GM12878 (cell line): ENCODE data around the gene UBXN6. TPM values are rescaled to one million over a fixed set of nuclear protein-coding genes. Genes with fewer than 3 reads are reported as not detected.

Source experiments
- ATAC-seq: fragments of 200-7000 bp; cut with Tn5 transposase; 3 replicates; pipeline ENCODE4 v1.9.1; 2020; ENCODE audit warnings: mild to moderate bottlenecking, moderate library complexity
- BruUV-seq: library from RNA; stranded (reverse); fragments of 400-500 nt; replicated peaks from 2 replicates; lab custom pipeline; 2021; lab: Mats Ljungman, UMichigan
- CTCF ChIA-PET: fragments of 300-600 bp; sonication (Branson Sonifier 250); formaldehyde crosslinking; extraction: SDS; loops from one replicate; lab custom pipeline; 2021; ENCODE audit warnings: inconsistent platforms; lab: Yijun Ruan, JAX
- POLR2A ChIA-PET: fragments of 350-600 bp; formaldehyde crosslinking; extraction: SDS; loops from one replicate; lab custom pipeline; 2021; ENCODE audit warnings: inconsistent platforms; lab: Charles Lee
- RAD21 ChIA-PET: fragments of 300-600 bp; sonication (Branson Sonifier 250); formaldehyde crosslinking; loops from one replicate; lab custom pipeline; 2023; ENCODE audit warnings: antibody characterized with exemption; ENCODE audit not compliant: unreplicated experiment; lab: Charles Lee
- SMC1A ChIA-PET: fragments of 300-600 bp; sonication (Branson Sonifier 250); formaldehyde crosslinking; loops from one replicate; lab custom pipeline; 2023; ENCODE audit not compliant: unreplicated experiment, uncharacterized antibody; lab: Charles Lee
- DNase-seq: peaks from one replicate; pipeline ENCODE4 v3.0.0-alpha.2; 2011; ENCODE audit warnings: low read depth, low spot score
- FAIRE-seq: peaks from 3 replicates; lab custom pipeline; 2011; peaks lifted over from hg19 to GRCh38; lab: Jason Lieb, UNC
- H2AFZ ChIP-seq: 2 replicates; pipeline ENCODE4 v1.6.0; 2011; ENCODE audit warnings: low read depth, low read length, control low read depth; ENCODE audit not compliant: control insufficient read depth
- H3K27ac ChIP-seq: 2 replicates; pipeline ENCODE4 v1.5.1; 2011; ENCODE audit warnings: control low read depth; ENCODE audit not compliant: control insufficient read depth, insufficient read depth
- H3K27me3 ChIP-seq, 2 experiments: replicated peaks in 1 of 2; 2 replicates each; pipeline versions ENCODE4 v1.6.0 to v1.6.1; 2011; ENCODE audit warnings: low read length in 1 of 2; ENCODE audit not compliant: control insufficient read depth in 2 of 2, insufficient read depth in 2 of 2
- H3K36me3 ChIP-seq, 2 experiments: 2 replicates each; pipeline ENCODE4 v1.5.1; 2011; ENCODE audit warnings: low read length in 1 of 2; ENCODE audit not compliant: control insufficient read depth in 2 of 2, insufficient read depth in 2 of 2
- H3K4me1 ChIP-seq: 2 replicates; pipeline ENCODE4 v1.6.1; 2011; ENCODE audit warnings: mild to moderate bottlenecking, low read length, moderate library complexity, mixed read lengths; ENCODE audit not compliant: control insufficient read depth, insufficient read depth
- H3K4me2 ChIP-seq: 2 replicates; pipeline ENCODE4 v1.6.0; 2011; ENCODE audit warnings: control low read depth; ENCODE audit not compliant: control insufficient read depth, insufficient read depth
- H3K4me3 ChIP-seq: fragments of 200-600 bp; sonication (generic); 2 replicates; pipeline ENCODE4 v1.5.1; 2016
- H3K79me2 ChIP-seq: 2 replicates; pipeline ENCODE4 v1.6.0; 2011; ENCODE audit warnings: low read length; ENCODE audit not compliant: control insufficient read depth, insufficient read depth
- H3K9ac ChIP-seq: 2 replicates; pipeline ENCODE4 v1.8.0; 2011; ENCODE audit warnings: low read length, control low read depth, mixed read lengths; ENCODE audit not compliant: control insufficient read depth, insufficient read depth
- H3K9me3 ChIP-seq: replicated peaks from 3 replicates; pipeline ENCODE4 v1.5.1; 2011; ENCODE audit warnings: mild to moderate bottlenecking, low read length; ENCODE audit not compliant: control insufficient read depth, insufficient read depth
- H4K20me1 ChIP-seq: 2 replicates; pipeline ENCODE4 v1.6.0; 2011; ENCODE audit not compliant: control insufficient read depth, insufficient read depth
- BHLHE40 ChIP-seq, 2 experiments: fragments of 450-650 bp in 1 of 2; IDR thresholded peaks; 2 replicates each; pipeline ENCODE4 v1.6.1; 2011 to 2017; ENCODE audit warnings: low read depth in 2 of 2, borderline replicate concordance in 1 of 2, improper control_type of control experiment in 1 of 2, low read length in 1 of 2, mild to moderate bottlenecking in 1 of 2
- CHD1 ChIP-seq: IDR thresholded peaks from 2 replicates; pipeline ENCODE4 v1.6.1; 2012; ENCODE audit warnings: low read depth, low read length, improper control_type of control experiment
- EZH2 ChIP-seq: IDR thresholded peaks from 2 replicates; pipeline ENCODE4 v1.6.1; 2012; ENCODE audit warnings: low read depth, mild to moderate bottlenecking, control low read depth, inconsistent platforms, low read length, borderline replicate concordance; ENCODE audit not compliant: control insufficient read depth
- GABPA ChIP-seq: IDR thresholded peaks from 2 replicates; pipeline ENCODE4 v1.6.1; 2014; ENCODE audit warnings: antibody characterized with exemption, low read depth, mild to moderate bottlenecking, inconsistent platforms
- NFXL1 ChIP-seq: fragments of 450-650 bp; IDR thresholded peaks from 2 replicates; pipeline ENCODE4 v1.6.1; 2017; ENCODE audit warnings: antibody characterized with exemption, mild to moderate bottlenecking, borderline replicate concordance
- RAD51 ChIP-seq: fragments of 450-650 bp; IDR thresholded peaks from 2 replicates; pipeline ENCODE4 v1.6.1; 2016; ENCODE audit warnings: moderate library complexity, mild to moderate bottlenecking, inconsistent platforms
- RELA ChIP-seq: fragments of 450-650 bp; IDR thresholded peaks from 2 replicates; pipeline ENCODE4 v1.8.0; 2014; ENCODE audit warnings: borderline replicate concordance; ENCODE audit not compliant: partially characterized antibody
- RUNX3 ChIP-seq: IDR thresholded peaks from 2 replicates; pipeline ENCODE4 v1.6.1; 2012; ENCODE audit warnings: low read length, inconsistent platforms
- TBL1XR1 ChIP-seq: IDR thresholded peaks from 2 replicates; pipeline ENCODE4 v1.6.1; 2012; ENCODE audit warnings: low read depth, low read length, improper control_type of control experiment
- YBX1 ChIP-seq: fragments of 450-650 bp; IDR thresholded peaks from 2 replicates; pipeline ENCODE4 v1.6.1; 2016; ENCODE audit warnings: antibody characterized with exemption
- YY1 ChIP-seq: IDR thresholded peaks from 2 replicates; pipeline ENCODE4 v1.6.1; 2011; ENCODE audit warnings: low read depth, mild to moderate bottlenecking, low read length
- ZNF274 ChIP-seq: IDR thresholded peaks from one replicate; pipeline ENCODE4 v1.8.0; 2011; ENCODE audit not compliant: insufficient read length, insufficient read depth
- WGBS: methylation state at CpG from one replicate; pipeline ENCODE4 v1.1.6; 2016; ENCODE audit warnings: low lambda C conversion rate; ENCODE audit not compliant: insufficient replicate concordance, insufficient coverage; ENCODE audit errors: missing lambda C conversion rate; 5-methylcytosine and 5-hydroxymethylcytosine counted together
- in situ Hi-C: fragments of 300-500 bp; cut with MboI; formaldehyde crosslinking; loops from 9 replicates; pipeline ENCODE4 v1.14.3; 2018; ENCODE audit warnings: mixed read lengths
- intact Hi-C: fragments of 100-400 bp; cut with micrococcal nuclease; formaldehyde crosslinking; loops from one replicate; pipeline ENCODE4 v1.14.2; 2022; ENCODE audit not compliant: unreplicated experiment
- polyA plus RNA-seq, 11 experiments: library from polyadenylated mRNA; depleted of rRNA in 4 of 11; unstranded in 6 of 11; stranded (reverse) in 5 of 11; fragments of >200 nt; fragmentation: Nextera tagmentation in 4 of 11; fragmentation: Illumina TruSeq in 1 of 11; extraction: Ambion mirVana in 4 of 11; extraction: Trizol in 1 of 11; gene quantifications; 1 replicate in 1 of 11; 2 replicates in 10 of 11; pipeline versions ENCODE4 v1.2.1 to v1.2.3, GENCODE V29; 2011 to 2016; ENCODE audit warnings: inconsistent platforms in 2 of 11, missing spikeins in 2 of 11, low read depth in 1 of 11
- total RNA-seq, 4 experiments: library from RNA; depleted of rRNA in 3 of 4; stranded (reverse); fragments of >200 nt in 3 of 4; fragmentation: Illumina TruSeq in 1 of 4; extraction: Trizol in 1 of 4; gene quantifications; 2 replicates each; pipeline versions ENCODE4 v1.2.1 to v1.2.3, GENCODE V29; 2013 to 2021
- TF ChIP-seq, protein P1 (sequence below): fragments of 450-650 bp; IDR thresholded peaks from 2 replicates; pipeline ENCODE4 v1.6.1; 2016; ENCODE audit warnings: mild to moderate bottlenecking
- TF ChIP-seq, protein P2 (sequence below), 3 experiments: IDR thresholded peaks in 2 of 3; conservative IDR thresholded peaks in 1 of 3; 2 replicates each; pipeline ENCODE4 v1.5.1; 2011; ENCODE audit warnings: low read depth in 3 of 3, low read length in 3 of 3, mild to moderate bottlenecking in 3 of 3, control low read depth in 2 of 3, moderate library complexity in 2 of 3, inconsistent platforms in 1 of 3, mixed read lengths in 1 of 3; ENCODE audit not compliant: control insufficient read depth in 2 of 3, insufficient read depth in 1 of 3; ENCODE audit errors: extremely low read depth in 1 of 3
- TF ChIP-seq, protein P3 (sequence below): IDR thresholded peaks from 2 replicates; pipeline ENCODE4 v1.6.1; 2012; ENCODE audit warnings: low read depth, low read length, improper control_type of control experiment
- TF ChIP-seq, protein P4 (sequence below): fragments of 450-650 bp; IDR thresholded peaks from 2 replicates; pipeline ENCODE4 v1.6.1; 2017; ENCODE audit warnings: antibody characterized with exemption, mild to moderate bottlenecking, moderate library complexity

UBXN6 gene
- total and polyA plus RNA-seq, 10 of the 15 experiments (the other 5 are each of a cell fraction or from before 2014, with no cell fraction given): 0.47 to 50.8 (median 13.0) TPM

DNA sequence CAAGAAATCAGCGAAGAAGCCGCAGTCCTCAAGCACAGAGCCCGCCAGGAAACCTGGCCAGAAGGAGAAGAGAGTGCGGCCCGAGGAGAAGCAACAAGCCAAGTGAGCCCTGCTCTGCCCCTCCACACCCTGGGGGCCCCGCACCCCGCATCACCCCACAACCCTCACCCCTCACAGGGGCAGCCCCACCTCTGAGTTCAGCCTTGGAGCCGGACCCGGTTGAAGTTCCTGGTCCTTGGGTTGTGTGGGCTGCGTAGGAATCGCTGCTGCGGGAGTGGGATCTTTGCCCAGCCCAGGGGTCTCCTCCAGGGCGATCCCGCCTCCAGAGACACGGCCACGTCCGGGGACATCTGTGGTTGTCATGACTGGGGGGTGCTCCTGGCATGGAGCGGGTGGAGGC is 38.7 kb upstream of the UBXN6 start:
- H3K36me3 ChIP-seq: peaks cover 7 to 17% of the 10 kb centered on the region in 2 experiments; a peak in 3 of 4 replicates
- no peak for FAIRE-seq

More for the DNA sequence above, 38.7 kb upstream of the UBXN6 start:
- no peaks in the 10 kb centered on the region for H3K79me2 ChIP-seq
- no peaks in the 10 kb centered on the region for H4K20me1 ChIP-seq
- ChIA-PET RAD21 (no interaction called here), CTCF (no interaction called here), SMC1A (no interaction called here), POLR2A (no interaction called here)
- no peaks in the 10 kb centered on the region for H3K4me1 ChIP-seq
- DNase-seq: no peak
- H3K27ac ChIP-seq: no peak overlapping the region
- no peak overlapping the region for H3K4me2 ChIP-seq
- H3K4me3 ChIP-seq: no peak overlapping the region
- no peaks in the 10 kb centered on the region for H3K9me3 ChIP-seq
- no peak for TF ChIP-seq GABPA
- TF ChIP-seq, protein P1, sequence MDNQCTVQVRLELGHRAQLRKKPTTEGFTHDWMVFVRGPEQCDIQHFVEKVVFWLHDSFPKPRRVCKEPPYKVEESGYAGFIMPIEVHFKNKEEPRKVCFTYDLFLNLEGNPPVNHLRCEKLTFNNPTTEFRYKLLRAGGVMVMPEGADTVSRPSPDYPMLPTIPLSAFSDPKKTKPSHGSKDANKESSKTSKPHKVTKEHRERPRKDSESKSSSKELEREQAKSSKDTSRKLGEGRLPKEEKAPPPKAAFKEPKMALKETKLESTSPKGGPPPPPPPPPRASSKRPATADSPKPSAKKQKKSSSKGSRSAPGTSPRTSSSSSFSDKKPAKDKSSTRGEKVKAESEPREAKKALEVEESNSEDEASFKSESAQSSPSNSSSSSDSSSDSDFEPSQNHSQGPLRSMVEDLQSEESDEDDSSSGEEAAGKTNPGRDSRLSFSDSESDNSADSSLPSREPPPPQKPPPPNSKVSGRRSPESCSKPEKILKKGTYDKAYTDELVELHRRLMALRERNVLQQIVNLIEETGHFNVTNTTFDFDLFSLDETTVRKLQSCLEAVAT: no peak
- no peak for TF ChIP-seq EZH2
- TF ChIP-seq YBX1: no peak
- no peak for TF ChIP-seq YY1
- no peak for TF ChIP-seq RUNX3
- TF ChIP-seq BHLHE40 (IDR thresholded peaks at IDR 0.05; ENCODE audit: borderline replicate concordance in 1 of 2, low read depth in 2 of 2, low read length in 1 of 2): no peak
- TF ChIP-seq, protein P2, sequence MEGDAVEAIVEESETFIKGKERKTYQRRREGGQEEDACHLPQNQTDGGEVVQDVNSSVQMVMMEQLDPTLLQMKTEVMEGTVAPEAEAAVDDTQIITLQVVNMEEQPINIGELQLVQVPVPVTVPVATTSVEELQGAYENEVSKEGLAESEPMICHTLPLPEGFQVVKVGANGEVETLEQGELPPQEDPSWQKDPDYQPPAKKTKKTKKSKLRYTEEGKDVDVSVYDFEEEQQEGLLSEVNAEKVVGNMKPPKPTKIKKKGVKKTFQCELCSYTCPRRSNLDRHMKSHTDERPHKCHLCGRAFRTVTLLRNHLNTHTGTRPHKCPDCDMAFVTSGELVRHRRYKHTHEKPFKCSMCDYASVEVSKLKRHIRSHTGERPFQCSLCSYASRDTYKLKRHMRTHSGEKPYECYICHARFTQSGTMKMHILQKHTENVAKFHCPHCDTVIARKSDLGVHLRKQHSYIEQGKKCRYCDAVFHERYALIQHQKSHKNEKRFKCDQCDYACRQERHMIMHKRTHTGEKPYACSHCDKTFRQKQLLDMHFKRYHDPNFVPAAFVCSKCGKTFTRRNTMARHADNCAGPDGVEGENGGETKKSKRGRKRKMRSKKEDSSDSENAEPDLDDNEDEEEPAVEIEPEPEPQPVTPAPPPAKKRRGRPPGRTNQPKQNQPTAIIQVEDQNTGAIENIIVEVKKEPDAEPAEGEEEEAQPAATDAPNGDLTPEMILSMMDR (IDR thresholded peaks at IDR 0.05 in 2 of 3, conservative IDR thresholded peaks at IDR 0.05 in 1 of 3; ENCODE audit: control insufficient read depth in 2 of 3, extremely low read depth in 1 of 3, insufficient read depth in 1 of 3, low read depth in 3 of 3, low read length in 3 of 3): no peak
- TF ChIP-seq ZNF274: no peak
- no peak for TF ChIP-seq RELA
- no peak for TF ChIP-seq TBL1XR1
- TF ChIP-seq, protein P3, sequence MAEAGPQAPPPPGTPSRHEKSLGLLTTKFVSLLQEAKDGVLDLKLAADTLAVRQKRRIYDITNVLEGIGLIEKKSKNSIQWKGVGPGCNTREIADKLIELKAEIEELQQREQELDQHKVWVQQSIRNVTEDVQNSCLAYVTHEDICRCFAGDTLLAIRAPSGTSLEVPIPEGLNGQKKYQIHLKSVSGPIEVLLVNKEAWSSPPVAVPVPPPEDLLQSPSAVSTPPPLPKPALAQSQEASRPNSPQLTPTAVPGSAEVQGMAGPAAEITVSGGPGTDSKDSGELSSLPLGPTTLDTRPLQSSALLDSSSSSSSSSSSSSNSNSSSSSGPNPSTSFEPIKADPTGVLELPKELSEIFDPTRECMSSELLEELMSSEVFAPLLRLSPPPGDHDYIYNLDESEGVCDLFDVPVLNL: no peak
- no peak for TF ChIP-seq NFXL1
- no peak for TF ChIP-seq RAD51
- TF ChIP-seq, protein P4, sequence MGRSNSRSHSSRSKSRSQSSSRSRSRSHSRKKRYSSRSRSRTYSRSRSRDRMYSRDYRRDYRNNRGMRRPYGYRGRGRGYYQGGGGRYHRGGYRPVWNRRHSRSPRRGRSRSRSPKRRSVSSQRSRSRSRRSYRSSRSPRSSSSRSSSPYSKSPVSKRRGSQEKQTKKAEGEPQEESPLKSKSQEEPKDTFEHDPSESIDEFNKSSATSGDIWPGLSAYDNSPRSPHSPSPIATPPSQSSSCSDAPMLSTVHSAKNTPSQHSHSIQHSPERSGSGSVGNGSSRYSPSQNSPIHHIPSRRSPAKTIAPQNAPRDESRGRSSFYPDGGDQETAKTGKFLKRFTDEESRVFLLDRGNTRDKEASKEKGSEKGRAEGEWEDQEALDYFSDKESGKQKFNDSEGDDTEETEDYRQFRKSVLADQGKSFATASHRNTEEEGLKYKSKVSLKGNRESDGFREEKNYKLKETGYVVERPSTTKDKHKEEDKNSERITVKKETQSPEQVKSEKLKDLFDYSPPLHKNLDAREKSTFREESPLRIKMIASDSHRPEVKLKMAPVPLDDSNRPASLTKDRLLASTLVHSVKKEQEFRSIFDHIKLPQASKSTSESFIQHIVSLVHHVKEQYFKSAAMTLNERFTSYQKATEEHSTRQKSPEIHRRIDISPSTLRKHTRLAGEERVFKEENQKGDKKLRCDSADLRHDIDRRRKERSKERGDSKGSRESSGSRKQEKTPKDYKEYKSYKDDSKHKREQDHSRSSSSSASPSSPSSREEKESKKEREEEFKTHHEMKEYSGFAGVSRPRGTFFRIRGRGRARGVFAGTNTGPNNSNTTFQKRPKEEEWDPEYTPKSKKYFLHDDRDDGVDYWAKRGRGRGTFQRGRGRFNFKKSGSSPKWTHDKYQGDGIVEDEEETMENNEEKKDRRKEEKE: no peak
- no peak for TF ChIP-seq CHD1
- no peak for ATAC-seq
- no peak overlapping the region for H3K9ac ChIP-seq
- WGBS: 89% methylated on average over 18 of the region's 18 CpGs
- in situ Hi-C loops (no loop called here), intact Hi-C loops (no loop called here)
- H3K27me3 ChIP-seq: no peaks in the 10 kb centered on the region
- H2AFZ ChIP-seq: no peak overlapping the region
- no TSS peak for BruUV-seq
